HCT116 (cell line): ENCODE measurements around the gene EHBP1.

ENCODE experiments used
- CTCF ChIP-seq, 3 experiments: fragments of 200-600 bp in 1 of 3; sonication (generic) in 1 of 3; IDR thresholded peaks in 2 of 3; conservative IDR thresholded peaks in 1 of 3; 2 replicates each; pipeline ENCODE4 v1.5.1; 2012 to 2017; ENCODE audit warnings: low read depth in 2 of 3, low read length in 2 of 3, antibody characterized with exemption in 1 of 3, borderline replicate concordance in 1 of 3, control low read depth in 1 of 3, mild to moderate bottlenecking in 1 of 3, mixed read lengths in 1 of 3, mixed run types in 1 of 3, moderate library complexity in 1 of 3; ENCODE audit not compliant: insufficient read depth in 1 of 3
- EZH2 ChIP-seq: fragments of 200-600 bp; sonication (generic); IDR thresholded peaks from 2 replicates; pipeline ENCODE4 v1.6.1; 2017; ENCODE audit warnings: antibody characterized with exemption, mixed run types
- POLR2A ChIP-seq: IDR thresholded peaks from 2 replicates; pipeline ENCODE4 v1.7.0; 2011; ENCODE audit warnings: borderline replicate concordance; ENCODE audit not compliant: insufficient read depth, insufficient read length; ENCODE audit errors: extremely low read depth

DNA sequence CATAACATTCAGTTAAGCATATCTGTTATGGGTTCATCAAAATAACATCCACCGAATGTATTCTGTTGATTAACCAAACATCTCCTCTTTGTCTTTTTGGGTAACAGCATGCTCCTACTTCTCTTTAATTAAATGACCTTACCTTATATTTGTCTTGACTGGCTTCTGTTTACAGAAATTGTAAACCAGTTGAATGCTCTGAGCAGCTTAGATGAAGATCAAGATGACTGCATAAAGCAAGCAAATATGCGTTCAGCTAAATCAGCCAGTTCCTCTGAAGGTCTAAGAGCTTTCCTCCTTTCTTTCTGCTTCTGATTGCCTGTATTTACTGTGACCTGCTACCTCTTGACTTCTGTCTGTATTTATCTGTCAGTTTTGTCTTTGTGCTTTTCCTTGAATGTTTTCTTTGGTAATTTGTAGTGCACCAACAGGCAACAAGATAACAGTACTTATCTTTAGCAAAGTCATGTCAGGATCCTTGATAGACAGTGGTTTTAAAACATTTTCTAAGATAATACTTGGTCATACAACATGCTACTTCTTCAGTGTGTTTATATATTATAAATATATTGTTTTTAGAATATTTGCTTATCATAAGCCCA lies 152.8 kb downstream of the EHBP1 start:
- no peak for TF ChIP-seq POLR2A
- TF ChIP-seq CTCF (IDR thresholded peaks at IDR 0.05 in 2 of 3, conservative IDR thresholded peaks at IDR 0.05 in 1 of 3; ENCODE audit: borderline replicate concordance in 1 of 3, insufficient read depth in 1 of 3, low read depth in 2 of 3, low read length in 2 of 3): no peak
- no peak for TF ChIP-seq EZH2
